ENCODE results near the gene SLIT3. TPM values are rescaled to one million over a fixed set of nuclear protein-coding genes. Genes with fewer than 3 reads are reported as not detected.

Gene SLIT3
- total RNA-seq, 3 donors from 2014 or later (not counting 1 experiment from before 2014, with no cell fraction given) = 0.34 to 0.80 TPM; not detected in 1

- peaks cover 5% of the 10 kb centered on the region for H3K4me1 ChIP-seq (ENCODE audit: control insufficient read depth, insufficient read depth, low read length)
- ATAC-seq (no peak), DNase-seq (no peak)
- H3K4me1 Mint-ChIP-seq = peaks cover 9 to 10% of the 10 kb centered on the region in 2 donors
- H3K36me3 Mint-ChIP-seq = no peaks in the 10 kb centered on the region
- WGBS (ENCODE audit: insufficient coverage) = 95% methylated on average over 10 of the region's 10 CpGs
- TF ChIP-seq CTCF (IDR thresholded peaks at IDR 0.05) = no peak
- H3K27ac ChIP-seq (ENCODE audit: low read length) = no peak overlapping the region
- no peaks in the 10 kb centered on the region for H3K27me3 Mint-ChIP-seq (ENCODE audit: low read depth in 2 of 2)
- H3K4me3 ChIP-seq (ENCODE audit: low read length) = no peak overlapping the region
- no peaks in the 10 kb centered on the region for H3K9me3 Mint-ChIP-seq
- H3K27me3 ChIP-seq (ENCODE audit: control insufficient read depth, insufficient read depth, low read length) = no peaks in the 10 kb centered on the region
- no peak overlapping the region for H3K4me3 Mint-ChIP-seq
- no peaks in the 10 kb centered on the region for H3K9me3 ChIP-seq (ENCODE audit: control insufficient read depth, insufficient read depth, low read length)
- H3K36me3 ChIP-seq (ENCODE audit: control insufficient read depth, insufficient read depth, low read length) = no peaks in the 10 kb centered on the region
- intact Hi-C loops (cut with micrococcal nuclease) = no loop called here
- H3K27ac Mint-ChIP-seq = peak overlapping the region in 1 of 2 donors; percentile 3
Measured at GRCh38 chr5:168614661-168615060, 686.3 kb downstream of the SLIT3 start.

- Histone ChIP-seq H3K36me3 (ENCODE audit: control insufficient read depth, insufficient read depth, low read length) (no peaks in the 10 kb centered on the region), H3K4me3 (ENCODE audit: low read length) (no peak overlapping the region), H3K27me3 (ENCODE audit: control insufficient read depth, insufficient read depth, low read length) (no peaks in the 10 kb centered on the region), H3K27ac (ENCODE audit: low read length) (no peak overlapping the region), H3K4me1 (ENCODE audit: control insufficient read depth, insufficient read depth, low read length) (peaks cover 5% of the 10 kb centered on the region), H3K9me3 (ENCODE audit: control insufficient read depth, insufficient read depth, low read length) (no peaks in the 10 kb centered on the region)
- H3K36me3 Mint-ChIP-seq = no peaks in the 10 kb centered on the region
- ATAC-seq (no peak), DNase-seq (no peak)
- H3K27ac Mint-ChIP-seq = peak overlapping the region in 1 of 2 donors; percentile 3
- no peaks in the 10 kb centered on the region for H3K9me3 Mint-ChIP-seq
- WGBS (ENCODE audit: insufficient coverage) = 90% methylated on average over 1 of the region's 1 CpG
- H3K27me3 Mint-ChIP-seq (ENCODE audit: low read depth in 2 of 2) = no peaks in the 10 kb centered on the region
- intact Hi-C loops (cut with micrococcal nuclease) = loop anchor here (2.0 kb wide), 1 partner anchor 35 kb away; the partner anchor contains the start of gene PANK3
- peaks cover 9 to 10% of the 10 kb centered on the region in 2 donors for H3K4me1 Mint-ChIP-seq
- no peak overlapping the region for H3K4me3 Mint-ChIP-seq
- TF ChIP-seq CTCF (IDR thresholded peaks at IDR 0.05) = no peak
Measured at GRCh38 chr5:168613996-168614395, 686.9 kb downstream of the SLIT3 start.

- Histone ChIP-seq H3K9me3 (ENCODE audit: control insufficient read depth, insufficient read depth, low read length) (no peaks in the 10 kb centered on the region), H3K27me3 (ENCODE audit: control insufficient read depth, insufficient read depth, low read length) (no peaks in the 10 kb centered on the region), H3K36me3 (ENCODE audit: control insufficient read depth, insufficient read depth, low read length) (no peaks in the 10 kb centered on the region), H3K4me3 (ENCODE audit: low read length) (no peak overlapping the region), H3K27ac (ENCODE audit: low read length) (peak overlapping the region; percentile 53), H3K4me1 (ENCODE audit: control insufficient read depth, insufficient read depth, low read length) (peaks cover 5% of the 10 kb centered on the region)
- no peak overlapping the region for H3K4me3 Mint-ChIP-seq
- peak overlapping the region; percentile 78 to 83 for H3K27ac Mint-ChIP-seq
- peaks cover 9 to 10% of the 10 kb centered on the region in 2 donors for H3K4me1 Mint-ChIP-seq
- peaks cover 0 to under 1% of the 10 kb centered on the region in 2 donors for H3K27me3 Mint-ChIP-seq (ENCODE audit: low read depth in 2 of 2)
- ATAC-seq = no peak
- no CpG with 5 or more reads among the region's 2 CpGs for WGBS (ENCODE audit: insufficient coverage)
- no peak for DNase-seq
- TF ChIP-seq CTCF (IDR thresholded peaks at IDR 0.05) = no peak
- no peaks in the 10 kb centered on the region for H3K9me3 Mint-ChIP-seq
- H3K36me3 Mint-ChIP-seq = no peaks in the 10 kb centered on the region
- intact Hi-C loops (cut with micrococcal nuclease) = loop anchor here (2.0 kb wide), 1 partner anchor 35 kb away; the partner anchor contains the start of gene PANK3
Measured at GRCh38 chr5:168613396-168613795, 687.5 kb downstream of the SLIT3 start.

- H3K27me3 ChIP-seq (ENCODE audit: control insufficient read depth, insufficient read depth, low read length) = no peaks in the 10 kb centered on the region
- Mint-ChIP-seq H3K27me3 (ENCODE audit: low read depth in 2 of 2) (peaks cover 0 to 3% of the 10 kb centered on the region in 2 donors), H3K36me3 (no peaks in the 10 kb centered on the region), H3K4me3 (peak overlapping the region; percentile 61), H3K4me1 (peaks cover 9 to 10% of the 10 kb centered on the region in 2 donors), H3K9me3 (no peaks in the 10 kb centered on the region), H3K27ac (peak overlapping the region; percentile 78 to 83)
- ATAC-seq (peak; percentile 91 to 100 (median 100)), DNase-seq (peak in 1 of 2 donors; percentile 70)
- H3K4me1 ChIP-seq (ENCODE audit: control insufficient read depth, insufficient read depth, low read length) = peaks cover 5% of the 10 kb centered on the region
- no peaks in the 10 kb centered on the region for H3K9me3 ChIP-seq (ENCODE audit: control insufficient read depth, insufficient read depth, low read length)
- 50% methylated on average over 2 of the region's 2 CpGs for WGBS (ENCODE audit: insufficient coverage)
- H3K4me3 ChIP-seq (ENCODE audit: low read length) = no peak overlapping the region
- peak overlapping the region; percentile 53 for H3K27ac ChIP-seq (ENCODE audit: low read length)
- intact Hi-C loops (cut with micrococcal nuclease) = loop anchor here (2.0 kb wide), 1 partner anchor 34 kb away; the partner anchor contains the start of gene PANK3
- no peak for TF ChIP-seq CTCF (IDR thresholded peaks at IDR 0.05)
- H3K36me3 ChIP-seq (ENCODE audit: control insufficient read depth, insufficient read depth, low read length) = no peaks in the 10 kb centered on the region
Measured at GRCh38 chr5:168612996-168613395, 687.9 kb downstream of the SLIT3 start.

All from natural killer cell (primary cell).